ENCODE data around the gene STAM. TPM values are rescaled to one million over a fixed set of nuclear protein-coding genes. Genes with fewer than 3 reads are reported as not detected.

The STAM gene
- total RNA-seq, 1 experiment from 2014 or later = 29.3 TPM

DNA sequence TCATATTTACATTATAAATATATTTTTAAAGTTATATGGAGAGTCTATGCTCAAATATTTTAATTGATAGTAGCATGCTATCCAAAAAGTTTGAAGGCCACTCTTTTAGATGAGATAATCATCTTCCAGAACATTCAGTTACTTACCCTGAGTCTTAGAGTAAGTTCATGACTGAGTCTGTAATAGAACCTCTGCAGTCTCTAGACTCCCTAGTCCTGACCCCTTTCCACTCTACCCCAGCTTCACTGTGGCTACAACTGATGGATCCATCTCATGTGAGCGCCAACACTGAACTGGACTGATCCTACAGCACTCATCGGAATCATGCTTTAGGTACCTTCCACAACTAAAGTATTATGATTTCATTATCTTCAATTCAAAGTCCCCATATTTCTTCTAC is 36.9 kb upstream of the STAM start:
- peaks cover 0 to 2% (median 0%) of the 10 kb centered on the region in 3 experiments; a peak in 1 of 7 replicates for H3K36me3 Mint-ChIP-seq (ENCODE audit: insufficient read depth in 1 of 3, low read depth in 3 of 3)
- Histone ChIP-seq H3K18ac (ENCODE audit: insufficient read length, low read depth, low read length) (no peak overlapping the region), H2BK5ac (ENCODE audit: insufficient read length, low read length) (no peak overlapping the region), H2BK120ac (ENCODE audit: low read depth, low read length, poor library complexity, severe bottlenecking) (no peak overlapping the region), H3K4me1 (ENCODE audit: insufficient read depth, low read length) (no peaks in the 10 kb centered on the region), H3K14ac (ENCODE audit: insufficient read depth, low read length) (no peak overlapping the region), H3K4ac (ENCODE audit: low read depth, low read length) (no peak overlapping the region), H3K79me2 (ENCODE audit: insufficient read depth, low read length) (no peaks in the 10 kb centered on the region), H4K91ac (ENCODE audit: insufficient read length, low read depth, low read length) (no peak overlapping the region), H3K9ac (ENCODE audit: extremely low read depth, insufficient read length, low read length) (no peak overlapping the region), H3K4me2 (ENCODE audit: insufficient read depth, insufficient read length, low read length) (no peak overlapping the region), H2AK5ac (ENCODE audit: insufficient read length, low read length) (no peak overlapping the region), H4K8ac (replicated peaks; ENCODE audit: insufficient read length, low read depth, low read length) (no peak overlapping the region), H2AFZ (ENCODE audit: low read length) (no peak overlapping the region), H2BK20ac (ENCODE audit: low read depth, low read length, poor library complexity, severe bottlenecking) (no peak overlapping the region), H4K5ac (ENCODE audit: insufficient read length, low read depth, low read length) (no peak overlapping the region), H3K27ac (ENCODE audit: insufficient read length, low read depth, low read length) (no peak overlapping the region), H3K56ac (ENCODE audit: insufficient read length, low read depth, low read length) (no peak overlapping the region), H2BK15ac (ENCODE audit: low read depth, low read length) (no peak overlapping the region), H3T11ph (ENCODE audit: low read length) (no peak overlapping the region), H4K20me1 (ENCODE audit: control insufficient read depth, insufficient read depth, insufficient read length) (no peaks in the 10 kb centered on the region), H3K9me3 (ENCODE audit: control insufficient read depth, low read depth, low read length) (no peaks in the 10 kb centered on the region), H3K79me1 (ENCODE audit: insufficient read depth, low read depth, low read length, poor library complexity, severe bottlenecking) (no peaks in the 10 kb centered on the region), H3K23me2 (ENCODE audit: insufficient read length, low read depth, low read length, poor library complexity, severe bottlenecking) (no peaks in the 10 kb centered on the region), H3K27me3 (ENCODE audit: insufficient read depth, low read length) (no peaks in the 10 kb centered on the region), H3K23ac (ENCODE audit: insufficient read length, low read depth, low read length) (no peak overlapping the region), H2BK12ac (ENCODE audit: insufficient read length, low read depth, low read length) (no peak overlapping the region)
- whole genome bisulfite sequencing (ENCODE audit: extremely low coverage, insufficient read length, low lambda C conversion rate) = no CpG with 5 or more reads among the region's 2 CpGs
- H3K4me1 Mint-ChIP-seq = no peaks in the 10 kb centered on the region
- no peaks in the 10 kb centered on the region for H3K9me3 Mint-ChIP-seq
- no peak overlapping the region for H3K27ac Mint-ChIP-seq
- DNase-seq = no peak
- TF ChIP-seq, protein P1, sequence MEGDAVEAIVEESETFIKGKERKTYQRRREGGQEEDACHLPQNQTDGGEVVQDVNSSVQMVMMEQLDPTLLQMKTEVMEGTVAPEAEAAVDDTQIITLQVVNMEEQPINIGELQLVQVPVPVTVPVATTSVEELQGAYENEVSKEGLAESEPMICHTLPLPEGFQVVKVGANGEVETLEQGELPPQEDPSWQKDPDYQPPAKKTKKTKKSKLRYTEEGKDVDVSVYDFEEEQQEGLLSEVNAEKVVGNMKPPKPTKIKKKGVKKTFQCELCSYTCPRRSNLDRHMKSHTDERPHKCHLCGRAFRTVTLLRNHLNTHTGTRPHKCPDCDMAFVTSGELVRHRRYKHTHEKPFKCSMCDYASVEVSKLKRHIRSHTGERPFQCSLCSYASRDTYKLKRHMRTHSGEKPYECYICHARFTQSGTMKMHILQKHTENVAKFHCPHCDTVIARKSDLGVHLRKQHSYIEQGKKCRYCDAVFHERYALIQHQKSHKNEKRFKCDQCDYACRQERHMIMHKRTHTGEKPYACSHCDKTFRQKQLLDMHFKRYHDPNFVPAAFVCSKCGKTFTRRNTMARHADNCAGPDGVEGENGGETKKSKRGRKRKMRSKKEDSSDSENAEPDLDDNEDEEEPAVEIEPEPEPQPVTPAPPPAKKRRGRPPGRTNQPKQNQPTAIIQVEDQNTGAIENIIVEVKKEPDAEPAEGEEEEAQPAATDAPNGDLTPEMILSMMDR (conservative IDR thresholded peaks at IDR 0.05) = no peak
- no peaks in the 10 kb centered on the region for H3K27me3 Mint-ChIP-seq (ENCODE audit: low read depth)
- no peak overlapping the region for H3K4me3 Mint-ChIP-seq

All from H9 (cell line).